GM19238 (cell line): Measurements from ENCODE around the gene GRID1.

Experiments used
- DNase-seq: peaks from one replicate; pipeline ENCODE4 v3.0.0; 2011; ENCODE audit warnings: low spot score; ENCODE audit not compliant: insufficient read length

Gene GRID1

GRCh38 chr10:86293396-86293791 lies 73.2 kb downstream of the GRID1 start:
- DNase-seq, result no peak

GRCh38 chr10:86292462-86293395 lies 73.9 kb downstream of the GRID1 start:
- no peak for DNase-seq

DNA sequence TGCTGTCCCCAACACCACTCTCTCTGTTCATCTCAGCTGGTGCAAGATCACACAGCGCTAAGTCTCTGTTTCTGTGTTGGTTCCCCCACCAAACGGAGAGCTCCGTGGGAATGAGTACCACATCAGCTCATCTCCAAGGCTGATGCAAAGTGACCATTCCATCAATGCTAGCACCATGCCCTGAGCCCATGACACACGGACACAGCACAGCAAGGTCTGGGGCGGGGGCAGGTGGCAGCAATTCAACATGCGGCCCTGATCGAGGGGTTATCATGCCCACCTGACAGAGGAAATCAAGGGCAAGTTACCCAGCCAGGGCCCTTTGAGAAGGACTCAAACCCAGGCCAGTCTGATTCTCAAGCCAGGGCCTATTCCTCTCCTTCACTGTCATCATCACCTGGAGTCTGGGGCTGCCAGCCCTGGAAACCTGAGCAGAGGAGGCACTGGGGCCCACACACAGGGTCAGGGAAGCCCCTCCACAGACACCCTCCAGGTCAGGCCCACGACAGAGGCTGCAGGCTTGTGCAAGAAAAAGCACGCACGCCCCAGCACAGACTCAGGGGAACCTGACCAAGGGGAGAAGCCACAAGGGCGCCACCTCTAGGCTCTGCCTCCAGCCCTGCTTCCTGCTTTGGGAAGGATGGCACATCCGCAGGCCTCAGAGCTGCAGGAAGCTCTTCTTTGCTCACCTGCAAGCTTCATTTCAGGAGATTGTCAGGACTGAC lies 74.8 kb downstream of the GRID1 start:
- no peak for DNase-seq

DNA sequence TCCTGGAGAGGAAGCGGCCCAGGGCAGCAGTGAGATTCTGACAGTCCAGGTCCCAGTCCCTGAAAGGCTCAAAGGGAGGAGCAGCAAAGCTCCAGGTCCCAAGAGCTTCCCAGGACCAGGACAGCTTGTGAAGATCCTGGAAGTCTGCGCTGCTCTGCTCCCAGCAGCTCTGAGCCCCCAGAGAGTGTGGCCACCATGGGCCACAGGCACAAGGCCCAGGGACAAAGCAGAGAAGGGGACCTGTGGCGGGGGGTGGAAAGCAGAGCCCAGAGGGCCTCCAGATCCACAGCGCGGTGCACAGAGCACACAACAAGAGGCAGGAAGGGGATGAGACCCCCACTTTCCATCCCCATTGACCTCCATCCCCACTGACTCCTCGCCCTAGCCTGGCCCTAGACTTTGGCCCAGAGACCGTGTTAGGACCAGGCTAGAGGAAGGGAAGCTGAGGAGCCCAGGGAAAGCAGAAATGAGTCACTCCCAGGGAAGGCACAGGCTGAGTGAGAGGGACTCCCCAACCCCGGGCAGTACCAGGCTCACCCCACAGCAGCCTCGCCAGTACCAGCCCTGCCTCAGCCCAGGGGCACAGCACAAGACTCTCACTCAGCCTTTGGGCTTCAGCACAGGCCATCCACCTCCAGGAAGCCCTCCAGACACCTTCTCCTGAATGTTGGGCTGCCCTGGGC lies 75.5 kb downstream of the GRID1 start:
- no peak for DNase-seq

DNA sequence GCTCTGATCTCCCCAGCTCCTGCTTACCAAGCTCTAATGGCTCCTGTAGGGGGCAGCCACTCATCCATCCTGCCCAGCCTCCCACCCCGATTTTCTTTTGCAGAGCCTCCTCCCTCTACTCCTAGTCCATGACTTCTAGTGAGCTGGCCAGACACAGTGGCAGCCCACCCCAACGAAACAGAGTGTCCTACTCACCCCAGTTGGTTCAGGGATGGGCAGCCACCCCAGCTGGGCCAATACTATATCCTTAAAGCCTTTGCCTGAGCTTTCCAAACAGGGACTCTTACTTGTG lies 77.1 kb downstream of the GRID1 start:
- DNase-seq, result no peak

DNA sequence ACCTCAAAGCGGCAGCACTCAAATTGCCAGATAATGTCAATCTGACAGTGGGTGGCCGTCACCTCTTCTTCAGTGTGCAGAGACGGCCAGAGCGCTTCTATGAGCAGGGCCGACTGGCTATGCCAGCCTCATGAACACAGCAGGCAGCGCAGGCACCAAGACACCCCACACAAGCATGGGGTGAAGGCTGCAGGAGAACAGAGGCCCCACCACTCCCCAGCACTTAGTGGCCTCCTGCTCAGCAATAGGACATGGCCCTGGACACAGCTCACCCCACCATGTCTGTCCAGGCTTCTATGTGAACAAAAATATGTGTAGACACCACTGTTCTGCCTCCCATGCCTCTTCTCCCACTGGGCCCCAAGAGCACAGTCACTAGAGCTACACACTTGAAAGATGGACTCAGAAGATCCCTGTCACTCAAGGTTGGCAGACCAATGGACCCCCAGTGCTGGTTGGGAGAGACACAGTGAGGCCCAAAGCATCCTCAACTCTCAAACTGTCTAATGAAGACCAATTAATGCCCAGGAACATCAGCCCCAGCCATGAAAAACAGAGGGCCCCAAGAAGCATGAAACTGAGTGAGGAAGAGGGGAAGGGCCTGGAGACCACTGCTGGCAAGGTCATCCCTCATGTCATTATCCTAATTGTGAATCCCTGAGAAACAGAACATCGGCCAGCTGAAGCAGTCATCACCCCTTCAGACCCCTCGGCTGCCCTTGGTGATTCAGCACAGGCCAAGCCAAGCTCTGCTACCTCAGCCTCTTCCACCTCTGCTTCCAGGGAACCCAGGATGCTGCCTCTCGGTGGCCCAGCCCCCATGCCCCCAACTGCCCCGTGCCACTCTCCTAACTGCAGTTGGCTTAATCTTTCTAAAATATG lies 77.7 kb downstream of the GRID1 start:
- DNase-seq, result no peak

GRCh38 chr10:86287966-86288579 lies 78.5 kb downstream of the GRID1 start:
- DNase-seq, result no peak

GRCh38 chr10:86287110-86287793 lies 79.3 kb downstream of the GRID1 start:
- DNase-seq, result no peak

DNA sequence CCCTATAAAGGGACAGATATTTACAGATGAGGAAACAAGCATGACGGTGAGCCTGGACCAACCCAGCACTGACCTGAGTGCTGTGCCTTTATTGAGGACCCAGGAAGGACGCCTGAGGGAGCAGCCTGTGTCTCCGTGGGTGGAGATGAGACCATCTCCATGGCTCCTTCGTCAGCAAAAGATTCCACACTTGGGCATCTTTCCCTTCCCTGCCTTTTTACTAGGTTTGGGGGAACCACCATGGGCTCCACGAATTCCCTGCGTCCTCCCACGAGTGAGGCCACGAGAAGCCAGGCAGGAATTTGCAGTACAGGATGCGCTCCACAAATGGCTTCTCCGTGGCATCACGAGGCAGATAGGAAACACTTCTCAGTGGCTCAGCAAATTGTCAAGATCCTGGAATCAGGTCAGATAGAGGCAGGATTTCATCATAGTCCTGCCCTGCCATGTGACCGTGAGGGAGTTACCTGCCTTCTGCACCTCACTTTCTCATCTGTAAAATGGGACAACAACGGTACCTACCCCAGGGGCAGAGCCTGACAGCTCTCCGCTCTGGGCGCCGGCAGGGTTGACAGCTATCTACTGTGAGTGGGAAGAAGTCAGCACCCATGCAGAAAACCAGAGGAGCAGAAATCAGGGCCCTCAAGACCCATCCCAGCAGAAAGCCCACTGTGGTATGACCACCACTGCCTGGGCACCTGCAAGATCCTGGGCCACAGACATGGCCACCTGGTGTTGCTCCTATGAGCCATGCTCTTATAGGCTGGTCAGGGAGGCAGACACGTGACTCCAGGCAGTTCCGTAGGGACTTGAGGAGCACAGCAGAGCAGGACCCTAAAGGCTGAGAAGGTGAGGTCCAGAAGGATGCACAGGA lies 80.1 kb downstream of the GRID1 start:
- DNase-seq, result no peak

DNA sequence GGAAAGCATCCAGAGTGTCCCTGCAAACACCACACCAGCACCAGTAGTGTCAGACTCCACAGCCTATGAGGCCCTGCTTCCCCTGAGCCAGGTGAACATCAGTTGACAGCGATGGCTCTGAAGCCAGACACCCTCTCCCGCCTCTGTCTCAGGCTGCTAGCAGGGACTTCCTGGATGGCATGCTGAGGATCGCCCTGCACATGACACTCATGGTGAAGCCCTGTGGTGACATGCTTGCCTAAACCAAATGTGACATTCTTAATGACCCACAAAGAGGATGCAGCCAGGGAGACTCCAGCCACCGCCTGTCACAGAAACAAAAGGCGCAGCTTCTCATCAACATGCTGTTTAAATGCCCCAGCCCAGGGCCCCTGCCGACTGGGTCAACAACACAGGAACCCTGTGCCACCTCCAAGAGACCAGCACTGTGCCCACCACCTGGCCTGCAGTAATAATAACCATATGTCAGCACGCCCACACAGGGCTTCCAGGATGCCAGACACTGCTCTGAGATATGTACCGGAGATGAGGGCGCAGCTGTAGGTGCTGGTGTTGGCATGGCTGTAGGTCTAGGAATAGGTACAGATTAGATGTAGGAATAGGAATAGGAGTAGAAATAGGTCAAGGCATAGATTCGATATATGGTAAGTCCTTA lies 81.3 kb downstream of the GRID1 start:
- DNase-seq, result no peak

DNA sequence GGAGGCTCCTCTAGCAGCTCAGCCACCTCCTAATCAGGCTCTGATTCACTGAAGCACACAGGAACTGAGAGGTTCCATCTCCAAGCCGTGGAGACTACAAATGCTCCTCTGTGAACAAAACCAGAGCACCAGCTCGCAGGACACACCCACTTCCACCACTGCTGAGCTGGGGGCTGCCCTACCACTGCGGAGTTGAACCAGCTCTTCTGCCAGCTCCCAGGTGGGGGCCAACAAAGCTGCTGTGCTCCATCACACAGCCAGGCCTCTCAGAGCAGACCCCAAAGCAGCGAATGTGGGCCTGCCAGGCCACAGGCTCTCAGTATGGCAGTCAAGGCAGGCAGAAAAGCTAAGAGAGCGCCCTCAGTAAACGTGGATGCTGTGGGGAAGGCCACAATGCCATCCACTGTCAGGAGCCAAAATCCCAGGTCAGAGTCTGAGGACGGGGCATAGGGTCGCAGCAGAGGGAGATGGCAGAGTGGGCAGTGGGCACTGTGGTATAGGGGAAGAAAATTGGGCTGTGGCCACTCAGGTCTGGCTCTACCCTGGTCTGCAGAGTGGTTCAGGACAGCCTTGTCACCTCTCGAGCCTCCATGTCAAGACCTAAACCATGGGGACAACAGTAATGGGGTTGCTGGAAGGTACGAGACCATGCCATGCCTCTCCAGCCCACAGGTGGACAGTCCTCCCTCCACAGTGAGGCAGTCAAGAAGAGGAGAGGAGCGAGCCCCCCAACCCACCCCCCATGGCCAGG lies 82.1 kb downstream of the GRID1 start:
- DNase-seq, result no peak

GRCh38 chr10:86283466-86284287 lies 82.9 kb downstream of the GRID1 start:
- no peak for DNase-seq

GRCh38 chr10:86282664-86283465 lies 83.7 kb downstream of the GRID1 start:
- DNase-seq, result no peak

- DNase-seq, result no peak
Observed at GRCh38 chr10:86281396-86281795, 85.2 kb downstream of the GRID1 start.

DNA sequence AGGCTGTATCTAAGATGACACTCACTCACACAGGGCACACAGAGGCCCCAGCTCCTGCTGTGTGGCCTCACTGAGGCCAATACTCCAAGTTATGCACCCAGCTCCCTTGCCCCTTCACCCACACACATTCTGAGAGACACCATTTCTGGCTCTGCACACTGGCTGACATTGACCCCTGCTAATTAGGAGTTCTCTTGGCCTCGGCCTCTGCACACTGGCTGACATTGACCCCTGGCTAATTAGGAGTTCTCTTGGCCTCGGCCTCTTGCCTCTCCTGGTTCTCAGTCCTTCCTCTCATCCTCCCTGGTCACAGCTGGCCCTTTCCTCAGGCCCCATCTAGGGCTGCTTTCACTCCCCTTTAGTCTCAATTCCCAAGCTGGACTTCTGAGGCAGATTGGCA lies 97.3 kb downstream of the GRID1 start:
- DNase-seq, result no peak
